Fibroblast of peridontal ligament (primary cell): ENCODE results near the gene TUT7.
"Not testable (repeated sequence)": the region's sequence is repeated elsewhere in the genome, so short reads cannot be mapped to it uniquely, and the experiment has no call there.

Experiments used
- DNase-seq: peaks from one replicate; pipeline ENCODE4 v3.0.0-alpha.2; 2010; ENCODE audit errors: extremely low read depth

The TUT7 gene

GRCh38 chr9:86354011-86354817 is at the start of gene TUT7:
Gene TUT7, minus strand, starts transcription at chr9:86354410. Its CDS starts 1,211 bp downstream, at chr9:86353199.
- peak; percentile 92 for DNase-seq

GRCh38 chr9:86402591-86402990 is 48.4 kb upstream of the TUT7 start:
- DNase-seq: no peak

- no peak for DNase-seq
Observed at GRCh38 chr9:86396412-86396811, 42.2 kb upstream of the TUT7 start.

GRCh38 chr9:86390184-86390583 is 36.0 kb upstream of the TUT7 start:
- not testable (repeated sequence) for DNase-seq

GRCh38 chr9:86389628-86390027 is 35.4 kb upstream of the TUT7 start:
- no peak for DNase-seq

GRCh38 chr9:86387376-86387775 is 33.2 kb upstream of the TUT7 start:
- no peak for DNase-seq

- not testable (repeated sequence) for DNase-seq
Observed at GRCh38 chr9:86383000-86383399, 28.8 kb upstream of the TUT7 start.

GRCh38 chr9:86376016-86376415 is 21.8 kb upstream of the TUT7 start:
- DNase-seq: no peak

GRCh38 chr9:86369810-86370209 is 15.6 kb upstream of the TUT7 start:
- DNase-seq: no peak

GRCh38 chr9:86368871-86369521 is 14.8 kb upstream of the TUT7 start:
- peak; percentile 92 for DNase-seq

- no peak for DNase-seq
Observed at GRCh38 chr9:86361176-86361575, 7.0 kb upstream of the TUT7 start.

- DNase-seq: no peak
Observed at GRCh38 chr9:86359151-86359879, 5.1 kb upstream of the TUT7 start.

GRCh38 chr9:86356871-86357866 is 3.0 kb upstream of the TUT7 start:
- DNase-seq: peak; percentile 24

- no peak for DNase-seq
Observed at GRCh38 chr9:86355814-86356213, 1.6 kb upstream of the TUT7 start.

GRCh38 chr9:86354818-86355309 is 654 bp upstream of the TUT7 start:
- DNase-seq: peak; percentile 52

GRCh38 chr9:86353655-86354010 is 577 bp downstream of the TUT7 start:
- no peak for DNase-seq

- DNase-seq: peak; percentile 46
Observed at GRCh38 chr9:86352440-86353077, 1.7 kb downstream of the TUT7 start.

GRCh38 chr9:86351880-86352279 is 2.3 kb downstream of the TUT7 start:
- DNase-seq: peak; percentile 15

GRCh38 chr9:86350006-86350760 is 4.0 kb downstream of the TUT7 start:
- DNase-seq: no peak

- peak; percentile 34 for DNase-seq
Observed at GRCh38 chr9:86349271-86349670, 4.9 kb downstream of the TUT7 start.
